ENCODE measurements around the gene RPS18.

- TF ChIP-seq CTCF (IDR thresholded peaks at IDR 0.05; ENCODE audit: insufficient read depth, low read length): no peak
- no peak for TF ChIP-seq POLR2AphosphoS5 (IDR thresholded peaks at IDR 0.05; ENCODE audit: low read depth)
- no peak for TF ChIP-seq REST (IDR thresholded peaks at IDR 0.05; ENCODE audit: insufficient replicate concordance, low read depth)
- TF ChIP-seq GABPA (IDR thresholded peaks at IDR 0.05; ENCODE audit: low read depth): no peak
- TF ChIP-seq SPI1 (IDR thresholded peaks at IDR 0.05; ENCODE audit: borderline replicate concordance, low read depth): no peak
Measured at GRCh38 chr6:33236328-33236727, 35.5 kb upstream of the RPS18 start.
